ENCODE results near the gene PDE11A. TPM values are rescaled to one million over a fixed set of nuclear protein-coding genes. Genes with fewer than 3 reads are reported as not detected.

The PDE11A gene
- total and polyA plus RNA-seq, 10 donors: 0.02 to 1.2 (median 0.22) TPM; not detected in 3

DNA sequence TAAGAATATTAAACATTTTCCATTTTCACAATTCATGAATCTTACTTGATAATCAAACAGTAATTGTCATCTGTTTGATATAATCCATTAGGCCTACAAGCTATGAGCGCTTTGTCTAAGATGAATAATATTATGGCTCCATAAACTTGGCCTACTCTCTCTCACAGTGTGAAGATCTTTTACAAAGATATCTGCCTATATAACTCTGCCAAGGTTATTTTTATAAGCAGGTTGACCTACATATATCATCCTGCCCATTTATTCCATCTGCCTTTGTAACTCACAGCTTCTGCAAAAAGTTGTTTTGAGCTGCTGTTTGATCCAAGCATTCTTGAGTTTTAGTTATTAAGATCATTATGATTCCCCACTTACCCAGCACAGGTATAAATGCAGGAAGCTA, 158.3 kb downstream of the PDE11A start:
- no peak for DNase-seq
- TF ChIP-seq POLR2A (IDR thresholded peaks at IDR 0.05) (no peak), POLR2AphosphoS5 (IDR thresholded peaks at IDR 0.05) (no peak)
- TF ChIP-seq, protein P1, sequence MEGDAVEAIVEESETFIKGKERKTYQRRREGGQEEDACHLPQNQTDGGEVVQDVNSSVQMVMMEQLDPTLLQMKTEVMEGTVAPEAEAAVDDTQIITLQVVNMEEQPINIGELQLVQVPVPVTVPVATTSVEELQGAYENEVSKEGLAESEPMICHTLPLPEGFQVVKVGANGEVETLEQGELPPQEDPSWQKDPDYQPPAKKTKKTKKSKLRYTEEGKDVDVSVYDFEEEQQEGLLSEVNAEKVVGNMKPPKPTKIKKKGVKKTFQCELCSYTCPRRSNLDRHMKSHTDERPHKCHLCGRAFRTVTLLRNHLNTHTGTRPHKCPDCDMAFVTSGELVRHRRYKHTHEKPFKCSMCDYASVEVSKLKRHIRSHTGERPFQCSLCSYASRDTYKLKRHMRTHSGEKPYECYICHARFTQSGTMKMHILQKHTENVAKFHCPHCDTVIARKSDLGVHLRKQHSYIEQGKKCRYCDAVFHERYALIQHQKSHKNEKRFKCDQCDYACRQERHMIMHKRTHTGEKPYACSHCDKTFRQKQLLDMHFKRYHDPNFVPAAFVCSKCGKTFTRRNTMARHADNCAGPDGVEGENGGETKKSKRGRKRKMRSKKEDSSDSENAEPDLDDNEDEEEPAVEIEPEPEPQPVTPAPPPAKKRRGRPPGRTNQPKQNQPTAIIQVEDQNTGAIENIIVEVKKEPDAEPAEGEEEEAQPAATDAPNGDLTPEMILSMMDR (IDR thresholded peaks at IDR 0.05 in 8 of 11, conservative IDR thresholded peaks at IDR 0.05 in 3 of 11): no peak
- intact Hi-C loops (cut with DNase I; ENCODE audit: low total_unique reads): no loop called here
- Histone ChIP-seq H3K9me3 (no peaks in the 10 kb centered on the region), H3K27me3 (replicated peaks in 1 of 7) (no peaks in the 10 kb centered on the region), H3K4me3 (no peak overlapping the region), H3K27ac (no peak overlapping the region), H3K4me1 (no peaks in the 10 kb centered on the region), H3K36me3 (no peaks in the 10 kb centered on the region)
- WGBS, 5 donors: 85 to 98% (median 91%) methylated on average over 1 of the region's 1 CpG

DNA sequence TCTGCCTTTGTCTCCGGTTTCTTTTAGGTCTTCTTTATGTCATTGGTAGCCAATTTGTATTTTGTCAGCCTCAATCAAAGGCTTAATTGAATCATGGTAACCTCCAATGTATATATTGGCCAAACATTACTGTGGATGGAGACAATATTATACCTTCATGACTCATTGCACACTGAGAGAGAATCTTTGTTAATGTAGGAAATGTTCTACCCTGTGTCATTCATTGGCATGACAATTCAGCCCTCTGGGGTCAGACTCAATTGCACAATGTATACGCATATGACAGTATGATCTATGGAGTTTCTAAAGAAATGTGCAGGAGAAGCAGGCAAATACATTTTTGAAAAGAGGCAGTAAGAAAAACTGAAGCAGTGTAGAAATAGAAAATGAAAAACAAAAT, 162.6 kb downstream of the PDE11A start:
- intact Hi-C loops (cut with DNase I; ENCODE audit: low total_unique reads): no loop called here
- DNase-seq: no peak
- H3K27ac ChIP-seq: no peak overlapping the region
- no peaks in the 10 kb centered on the region for H3K36me3 ChIP-seq
- H3K4me3 ChIP-seq: no peak overlapping the region
- TF ChIP-seq, protein P1 (IDR thresholded peaks at IDR 0.05 in 8 of 11, conservative IDR thresholded peaks at IDR 0.05 in 3 of 11): no peak
- TF ChIP-seq POLR2A (IDR thresholded peaks at IDR 0.05) (no peak), POLR2AphosphoS5 (IDR thresholded peaks at IDR 0.05) (no peak)
- no peaks in the 10 kb centered on the region for H3K4me1 ChIP-seq
- 69 to 89% (median 72%) methylated on average over 2 of the region's 2 CpGs for WGBS, 5 donors
- no peaks in the 10 kb centered on the region for H3K9me3 ChIP-seq
- no peaks in the 10 kb centered on the region for H3K27me3 ChIP-seq (replicated peaks in 1 of 7)

DNA sequence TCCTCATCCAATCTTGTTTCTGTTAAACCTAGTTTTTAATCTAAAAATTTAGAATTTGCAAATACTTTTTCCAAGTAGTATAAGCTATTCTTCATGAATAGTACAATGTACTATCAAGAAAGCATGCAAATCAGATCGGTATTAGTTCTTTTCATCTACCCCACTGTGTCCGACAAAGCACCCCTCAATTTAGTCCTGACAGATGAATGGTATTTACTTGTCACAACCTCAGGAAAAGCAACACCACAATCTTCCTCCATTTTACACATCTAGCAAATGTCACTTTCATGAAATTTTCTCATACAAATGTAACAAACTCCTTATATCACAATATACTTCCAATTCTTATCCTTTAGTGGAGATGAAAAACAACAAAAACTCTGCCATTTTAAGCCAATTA, 163.8 kb downstream of the PDE11A start:
- WGBS, 5 donors: 92 to 97% (median 96%) methylated on average over 2 of the region's 2 CpGs
- no peak overlapping the region for H3K4me3 ChIP-seq
- no peaks in the 10 kb centered on the region for H3K9me3 ChIP-seq
- intact Hi-C loops (cut with DNase I; ENCODE audit: low total_unique reads): no loop called here
- no peak for DNase-seq
- H3K27me3 ChIP-seq (replicated peaks in 1 of 7): no peaks in the 10 kb centered on the region
- no peaks in the 10 kb centered on the region for H3K4me1 ChIP-seq
- TF ChIP-seq POLR2A (IDR thresholded peaks at IDR 0.05) (no peak), POLR2AphosphoS5 (IDR thresholded peaks at IDR 0.05) (no peak)
- TF ChIP-seq, protein P1 (IDR thresholded peaks at IDR 0.05 in 8 of 11, conservative IDR thresholded peaks at IDR 0.05 in 3 of 11): no peak
- H3K36me3 ChIP-seq: no peaks in the 10 kb centered on the region
- no peak overlapping the region for H3K27ac ChIP-seq

DNA sequence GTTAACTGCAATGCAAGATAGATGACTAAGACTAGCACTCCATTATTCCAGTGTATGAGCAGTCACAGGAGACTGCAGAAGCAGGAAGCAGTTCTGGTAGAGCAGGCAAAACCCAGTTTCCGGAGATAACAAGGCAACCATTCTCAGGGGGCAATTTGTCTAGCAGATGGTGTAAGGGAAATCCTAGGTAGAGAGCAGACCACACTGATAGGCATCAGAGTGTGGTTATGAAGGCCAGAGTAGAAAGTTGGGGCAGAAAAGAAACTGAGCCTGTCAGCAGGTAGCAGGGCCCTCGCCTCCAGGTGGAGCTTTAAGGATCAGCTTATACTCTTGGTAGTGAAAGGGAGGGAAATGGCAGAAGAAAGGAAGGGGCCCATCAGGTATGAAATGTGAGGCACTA, 164.4 kb downstream of the PDE11A start:
- intact Hi-C loops (cut with DNase I; ENCODE audit: low total_unique reads): no loop called here
- TF ChIP-seq POLR2A (IDR thresholded peaks at IDR 0.05) (no peak), POLR2AphosphoS5 (IDR thresholded peaks at IDR 0.05) (no peak)
- TF ChIP-seq, protein P1 (IDR thresholded peaks at IDR 0.05 in 8 of 11, conservative IDR thresholded peaks at IDR 0.05 in 3 of 11): no peak
- Histone ChIP-seq H3K4me1 (no peaks in the 10 kb centered on the region), H3K27me3 (replicated peaks in 1 of 7) (no peaks in the 10 kb centered on the region), H3K4me3 (no peak overlapping the region), H3K9me3 (no peaks in the 10 kb centered on the region), H3K36me3 (no peaks in the 10 kb centered on the region), H3K27ac (no peak overlapping the region)
- DNase-seq: no peak
- WGBS, 5 donors: 34 to 57% (median 51%) methylated on average over 2 of the region's 2 CpGs
